NCI-H82 (cell line): Measurements from ENCODE around the gene NTRK2.

Source experiments
- DNase-seq: peaks from one replicate; lab custom pipeline; 2025; lab: John Stamatoyannopoulos, UW

Gene NTRK2

GRCh38 chr9:84819491-84819991, 150.0 kb downstream of the NTRK2 start:
- DNase-seq = no peak

GRCh38 chr9:84821431-84821830, 151.9 kb downstream of the NTRK2 start:
- DNase-seq = no peak

- no peak for DNase-seq
Observed at GRCh38 chr9:84822589-84823233, 153.2 kb downstream of the NTRK2 start.

GRCh38 chr9:84823421-84824271, 154.1 kb downstream of the NTRK2 start:
- no peak for DNase-seq

GRCh38 chr9:84827216-84827765, 157.8 kb downstream of the NTRK2 start:
- no peak for DNase-seq

- no peak for DNase-seq
Observed at GRCh38 chr9:84828046-84828445, 158.5 kb downstream of the NTRK2 start.

GRCh38 chr9:84829471-84829870, 159.9 kb downstream of the NTRK2 start:
- no peak for DNase-seq

GRCh38 chr9:84829997-84830696, 160.6 kb downstream of the NTRK2 start:
- DNase-seq = no peak

- no peak for DNase-seq
Observed at GRCh38 chr9:84831377-84831776, 161.8 kb downstream of the NTRK2 start.

- DNase-seq = no peak
Observed at GRCh38 chr9:84832453-84832852, 162.9 kb downstream of the NTRK2 start.

- no peak for DNase-seq
Observed at GRCh38 chr9:84834426-84834825, 164.9 kb downstream of the NTRK2 start.

- DNase-seq = no peak
Observed at GRCh38 chr9:84835745-84836144, 166.2 kb downstream of the NTRK2 start.

- DNase-seq = no peak
Observed at GRCh38 chr9:84838879-84839278, 169.3 kb downstream of the NTRK2 start.

GRCh38 chr9:84839541-84839940, 170.0 kb downstream of the NTRK2 start:
- DNase-seq = peak; percentile 40

GRCh38 chr9:84841931-84842330, 172.4 kb downstream of the NTRK2 start:
- no peak for DNase-seq

- DNase-seq = no peak
Observed at GRCh38 chr9:84843175-84843824, 173.8 kb downstream of the NTRK2 start.

GRCh38 chr9:84845956-84846900, 176.7 kb downstream of the NTRK2 start:
- no peak for DNase-seq

- no peak for DNase-seq
Observed at GRCh38 chr9:84846906-84847305, 177.4 kb downstream of the NTRK2 start.

- DNase-seq = no peak
Observed at GRCh38 chr9:84849049-84849448, 179.5 kb downstream of the NTRK2 start.

- no peak for DNase-seq
Observed at GRCh38 chr9:84850830-84851392, 181.4 kb downstream of the NTRK2 start.
